Ammon's horn (tissue), 1 donor: Measurements from ENCODE around the gene AKAP1.

Experiments used
- DNase-seq: peaks from one replicate; pipeline ENCODE4 v3.0.0-alpha.2; 2016; ENCODE audit warnings: low spot score

The AKAP1 gene

DNA sequence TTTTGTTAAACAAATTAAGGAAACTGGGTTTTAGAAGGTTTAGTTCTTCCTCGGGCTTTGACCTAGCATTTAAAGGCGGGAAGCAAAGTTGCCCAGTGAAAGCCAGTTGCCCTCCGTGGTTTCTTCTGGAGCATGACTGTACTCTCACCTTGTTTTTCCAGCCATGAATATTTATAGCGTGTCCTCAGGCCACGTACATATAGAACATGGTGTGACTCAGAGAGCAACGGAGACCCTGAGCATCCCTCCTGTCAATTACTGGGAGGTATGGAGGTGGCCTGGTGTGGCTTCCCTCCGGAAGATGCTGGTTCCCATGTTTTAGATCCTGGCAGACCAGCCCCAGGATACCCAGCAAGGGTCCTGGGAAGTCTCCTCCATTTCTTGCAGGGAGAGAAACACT, 48.4 kb downstream of the AKAP1 start:
- DNase-seq, result no peak

DNA sequence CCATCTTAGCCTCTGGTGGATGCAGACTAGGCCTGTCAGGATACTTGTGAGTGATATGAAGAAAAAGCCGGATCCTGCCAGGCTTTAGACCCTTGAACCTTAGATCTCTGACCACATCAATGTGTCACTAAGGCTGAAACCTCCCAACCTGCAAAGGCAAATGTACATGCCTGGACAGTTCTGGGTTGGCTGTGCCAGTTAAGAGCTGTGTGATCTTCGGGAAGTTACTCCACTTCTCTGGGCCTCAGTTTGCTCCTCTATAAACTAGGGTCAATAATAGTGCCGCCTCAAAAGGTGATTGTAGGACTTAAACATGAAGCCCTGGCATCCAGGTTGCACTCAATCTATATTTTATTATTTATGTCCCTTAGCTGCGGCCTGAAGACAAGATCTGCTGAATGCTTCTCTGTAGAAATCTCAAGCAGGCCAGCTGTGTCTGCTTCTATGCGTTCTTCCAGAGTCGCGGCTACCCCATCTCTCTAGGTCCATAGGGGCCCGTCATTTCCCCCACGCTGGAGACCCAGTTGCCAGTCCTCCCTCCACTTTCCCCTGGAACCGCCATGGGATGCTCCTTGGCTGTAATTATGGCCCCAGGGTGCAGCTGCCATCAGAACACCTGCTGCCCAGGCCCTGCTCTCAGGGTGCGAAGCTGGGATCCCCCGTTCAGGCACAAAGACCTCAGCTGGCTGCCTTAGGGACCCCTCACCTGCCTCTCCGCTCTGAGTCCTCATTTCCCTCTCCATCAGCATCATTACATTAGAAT, 50.2 kb downstream of the AKAP1 start:
- DNase-seq, result no peak

DNA sequence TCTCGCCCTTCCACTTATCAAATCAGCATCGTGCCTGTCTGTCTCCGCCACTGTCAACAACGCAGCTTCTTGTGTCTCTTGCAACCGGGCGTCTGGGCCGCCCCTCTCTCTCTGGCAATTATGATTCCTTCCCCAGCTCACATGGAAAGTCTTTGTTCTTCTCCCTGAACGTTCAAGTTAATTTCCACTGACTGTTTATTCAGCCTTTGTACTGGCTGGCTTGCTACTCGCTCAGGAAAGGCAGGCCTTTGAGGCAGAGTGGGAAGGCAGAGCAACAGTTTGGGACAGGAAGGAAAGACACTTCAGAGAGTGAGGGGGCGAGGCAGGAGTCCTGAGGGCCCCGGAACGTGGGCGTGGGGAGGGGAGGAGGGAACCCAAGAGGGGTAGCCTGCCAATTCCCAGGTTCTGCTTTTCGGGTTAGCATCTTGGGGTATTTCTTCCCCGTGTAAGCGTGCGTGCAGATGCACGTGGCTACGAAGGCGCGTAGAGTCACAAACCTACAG, 50.8 kb downstream of the AKAP1 start:
- peak; percentile 41 for DNase-seq

DNA sequence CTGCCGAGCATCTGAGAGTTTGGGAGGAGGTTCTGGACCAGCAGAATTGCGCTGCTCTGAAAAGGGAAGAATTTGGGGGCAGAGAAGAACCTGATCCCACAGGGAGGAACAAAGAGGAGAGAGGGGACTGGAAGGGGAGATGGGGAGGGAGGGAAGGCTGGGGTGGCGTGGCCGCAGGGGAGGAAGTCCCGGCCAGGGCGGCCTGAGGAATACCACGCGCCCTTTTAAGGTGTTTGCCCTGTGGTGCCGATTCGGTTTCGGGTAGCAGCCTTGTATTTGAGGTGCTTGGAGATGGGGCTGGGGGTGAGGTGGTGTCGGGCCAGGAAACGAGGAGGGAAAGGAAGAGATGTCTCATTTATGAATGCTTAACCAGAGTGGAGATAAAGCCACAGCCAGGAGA, 51.3 kb downstream of the AKAP1 start:
- DNase-seq, result no peak

DNA sequence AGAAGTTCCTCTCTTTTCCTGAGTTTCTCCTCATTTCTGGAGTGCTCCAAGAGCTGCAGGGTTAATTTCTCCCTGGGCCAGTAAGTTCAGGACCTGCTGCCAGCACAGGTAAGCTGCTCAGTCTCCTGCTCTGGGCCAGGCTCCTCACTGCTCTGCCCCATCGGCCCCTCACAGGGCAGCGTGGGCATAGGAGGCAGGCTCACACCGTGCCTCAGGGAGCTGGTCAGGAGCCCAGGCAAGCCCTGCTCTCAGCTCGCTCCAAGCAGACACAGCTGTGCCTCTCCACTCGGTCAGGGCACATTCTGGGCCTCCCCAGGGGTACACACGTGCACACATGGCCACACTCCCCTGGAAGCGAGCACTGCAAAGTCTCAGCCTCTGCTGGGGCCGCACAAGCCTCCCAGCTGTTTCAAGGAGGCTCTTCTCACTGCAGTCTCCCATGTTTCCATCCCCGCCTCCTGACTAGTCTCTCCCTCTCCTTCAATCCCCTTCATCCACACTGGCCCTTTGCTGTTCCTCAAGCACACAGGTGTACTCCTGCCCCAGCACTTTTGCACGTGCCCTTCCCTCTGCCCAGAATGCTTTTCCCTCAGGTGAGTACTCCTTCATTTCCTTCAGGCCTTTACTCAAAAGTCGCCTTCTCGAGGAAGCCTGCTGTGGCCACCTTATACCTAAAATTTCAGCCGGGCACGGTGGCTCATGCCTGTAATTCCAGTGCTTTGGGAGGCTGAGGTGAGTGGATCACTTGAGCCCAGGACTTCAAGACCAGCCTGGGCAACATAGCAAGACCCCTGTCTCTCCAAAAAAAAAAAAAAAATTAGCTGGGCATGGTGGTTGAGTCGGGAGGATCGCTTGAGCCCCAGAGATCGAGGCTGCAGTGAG, 53.2 kb downstream of the AKAP1 start:
- no peak for DNase-seq

DNA sequence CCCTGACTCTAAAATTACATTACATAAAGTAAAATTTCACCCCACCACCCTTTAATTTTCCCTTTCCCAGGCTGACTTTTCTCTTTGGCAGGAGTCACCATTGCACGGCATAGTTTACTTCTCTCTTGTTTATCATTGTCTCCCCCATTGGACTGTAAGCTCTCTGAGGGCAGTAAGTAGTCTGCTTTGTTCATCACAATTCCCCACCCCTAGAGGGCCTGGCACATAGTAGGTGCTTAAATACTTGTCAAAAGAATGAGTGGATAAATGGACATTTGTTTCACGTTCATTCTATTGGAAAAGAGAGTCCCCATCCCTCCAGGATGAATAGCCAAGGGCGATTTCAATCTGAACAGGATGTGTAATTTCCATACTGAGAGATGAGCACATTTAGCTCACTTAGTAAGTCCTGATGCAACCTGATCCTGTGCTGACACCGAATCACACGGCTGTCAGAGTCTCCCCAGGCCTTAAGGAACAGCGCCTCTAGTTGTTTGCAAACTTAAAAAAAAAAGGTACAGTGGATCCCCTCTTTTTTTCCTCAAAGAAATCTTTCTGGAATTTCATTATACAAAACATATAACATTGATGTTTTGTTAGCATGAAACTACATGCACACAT, 54.0 kb downstream of the AKAP1 start:
- no peak for DNase-seq

DNA sequence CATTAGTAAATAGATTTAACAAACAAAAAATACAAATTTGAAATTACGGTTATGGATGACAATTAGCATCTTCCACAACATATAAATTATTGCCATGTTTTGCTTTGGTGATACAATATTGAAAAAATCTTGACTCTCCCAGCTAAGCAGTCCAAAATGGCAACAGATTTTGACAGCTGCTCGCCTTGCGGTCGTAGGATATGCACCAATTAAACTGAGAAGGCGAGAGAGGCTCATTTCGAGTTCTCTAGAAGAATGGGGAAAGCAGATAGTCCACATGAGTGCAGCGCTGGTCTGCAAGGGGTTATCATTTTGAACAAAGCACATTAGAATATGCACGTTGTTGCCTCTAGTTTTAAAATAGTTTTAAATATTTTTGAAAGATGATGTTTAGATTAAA, 55.3 kb downstream of the AKAP1 start:
- DNase-seq, result no peak

DNA sequence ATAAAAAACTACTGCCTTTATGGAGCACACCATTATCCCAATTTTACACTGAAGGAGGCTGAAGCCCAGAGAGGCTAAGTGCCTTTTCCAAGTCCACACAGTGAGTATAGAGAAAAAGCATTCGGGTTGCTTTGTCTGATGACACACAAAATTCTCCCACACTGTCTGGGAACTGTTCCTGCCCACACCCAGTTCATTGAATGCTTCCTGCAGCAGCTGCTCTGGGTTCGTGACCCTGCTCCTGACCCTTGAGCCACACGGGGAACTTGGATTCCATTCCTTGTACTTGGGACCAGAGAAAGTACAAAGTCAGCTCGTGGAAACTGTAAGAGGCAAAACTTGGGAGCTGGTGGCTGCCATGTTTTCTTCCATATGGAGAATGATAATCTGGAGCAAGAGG, 57.9 kb downstream of the AKAP1 start:
- no peak for DNase-seq

DNA sequence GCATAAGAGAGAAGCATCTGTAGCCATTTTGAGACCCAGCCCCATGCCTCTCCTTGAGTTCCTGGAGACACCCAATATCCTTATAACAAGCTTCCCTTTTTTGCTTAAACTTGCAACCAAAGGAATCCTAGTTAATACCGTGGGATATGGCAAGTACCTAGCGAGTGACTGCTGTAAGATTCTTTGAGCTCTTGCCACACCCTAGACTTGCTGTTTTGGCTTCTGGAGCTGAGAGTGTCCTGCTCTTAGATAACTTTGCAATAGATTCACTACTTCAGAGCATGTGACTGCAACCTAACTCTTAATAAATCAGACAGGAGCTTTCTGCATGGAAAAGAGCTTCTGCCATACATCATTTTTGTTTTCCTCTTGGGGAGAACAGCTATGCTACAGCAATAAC, 58.3 kb downstream of the AKAP1 start:
- no peak for DNase-seq

DNA sequence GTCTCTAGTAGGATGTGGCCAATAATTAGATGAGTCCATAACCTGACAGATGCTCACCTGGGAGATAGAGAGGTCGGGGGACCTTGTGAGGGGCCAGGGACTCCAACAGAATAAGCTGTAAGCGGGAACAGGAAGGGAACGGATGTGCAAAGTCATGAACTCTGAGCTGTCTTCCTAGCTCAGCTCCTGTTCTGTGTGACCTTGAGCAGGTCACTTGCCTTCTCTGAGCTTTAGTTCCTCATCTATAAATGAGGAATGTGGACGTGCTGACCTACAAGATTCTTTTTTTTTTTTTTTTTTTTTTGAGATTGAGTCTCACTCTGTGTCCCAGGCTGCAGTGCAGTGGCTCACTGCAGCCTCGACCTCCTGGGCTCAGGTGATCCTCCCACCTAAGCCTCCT, 58.9 kb downstream of the AKAP1 start:
- no peak for DNase-seq

DNA sequence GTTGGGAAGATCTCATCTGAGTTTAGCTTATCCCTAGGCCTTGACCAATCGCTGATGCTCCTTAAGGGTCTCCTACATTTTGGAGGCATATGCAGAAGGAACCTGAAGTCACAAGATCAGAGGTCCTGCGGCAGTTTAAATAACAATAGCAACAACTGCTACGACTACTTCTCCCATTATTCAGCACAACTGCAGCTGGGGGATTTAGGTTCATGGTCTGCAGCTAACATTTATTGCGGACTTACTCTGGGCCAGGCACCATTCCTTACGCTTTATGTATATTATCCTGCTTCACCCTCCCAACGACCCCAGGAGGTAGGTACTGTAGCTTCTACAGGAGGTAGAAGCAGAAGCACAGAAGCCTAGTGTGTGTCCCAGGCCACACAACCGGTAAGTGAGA, 59.5 kb downstream of the AKAP1 start:
- DNase-seq, result no peak

DNA sequence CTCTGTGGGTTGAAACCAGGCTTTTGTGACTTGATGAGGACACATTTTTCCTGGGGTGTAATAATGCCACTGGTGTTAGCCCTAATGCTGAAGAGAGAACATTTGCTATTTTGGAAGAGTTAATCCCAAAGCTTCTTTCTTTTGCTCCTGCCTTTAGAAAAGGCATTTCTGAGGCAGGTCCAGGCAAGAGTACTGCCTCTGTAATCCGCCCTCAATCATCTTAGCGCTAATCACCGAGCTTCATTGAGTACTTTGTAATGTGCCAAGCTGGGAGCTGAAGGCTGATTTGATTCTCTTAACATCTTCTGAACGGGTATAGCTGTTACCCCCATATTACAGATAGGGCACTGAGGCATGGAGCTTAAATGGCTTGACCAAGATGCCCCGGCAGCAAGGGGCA, 60.3 kb downstream of the AKAP1 start:
- no peak for DNase-seq

DNA sequence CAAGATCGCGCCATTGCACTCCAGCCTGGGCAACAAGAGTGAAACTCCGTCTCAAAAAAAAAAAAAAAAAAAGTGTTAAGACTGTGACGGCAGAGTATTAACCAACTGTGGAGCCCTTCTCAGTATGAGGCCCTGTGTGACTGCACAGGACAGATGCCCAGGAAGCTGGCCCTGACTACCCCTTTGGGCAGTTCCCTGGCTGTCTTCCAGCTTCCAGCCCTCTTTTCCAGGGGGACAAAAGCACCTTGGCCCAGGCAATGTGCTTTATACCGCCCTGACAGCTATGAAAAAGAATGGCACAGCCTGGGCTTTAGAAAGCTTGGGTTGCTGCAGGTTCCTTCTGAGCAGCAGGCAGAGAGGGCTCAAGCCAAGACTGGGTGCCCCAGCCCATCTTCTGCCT, 61.2 kb downstream of the AKAP1 start:
- no peak for DNase-seq

DNA sequence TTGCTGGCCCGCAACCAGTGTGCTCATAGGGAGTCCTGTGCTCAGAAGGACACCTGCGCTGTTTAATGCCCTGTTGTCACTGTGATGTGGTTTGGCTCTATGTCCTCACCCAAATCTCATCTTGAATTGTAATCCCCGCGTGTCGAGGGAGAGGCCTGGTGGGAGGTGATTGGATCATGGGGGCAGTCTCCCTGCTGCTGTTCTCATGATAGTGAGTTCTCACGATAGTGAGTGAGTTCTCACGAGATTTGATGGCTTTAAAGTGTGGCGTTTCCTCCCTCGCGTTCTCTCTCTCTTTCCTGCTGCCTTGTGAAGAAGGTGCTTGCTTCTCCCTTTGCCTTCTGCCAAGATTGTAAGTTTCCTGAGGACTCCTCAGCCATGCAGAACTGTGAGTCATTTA, 66.8 kb downstream of the AKAP1 start:
- DNase-seq, result no peak

DNA sequence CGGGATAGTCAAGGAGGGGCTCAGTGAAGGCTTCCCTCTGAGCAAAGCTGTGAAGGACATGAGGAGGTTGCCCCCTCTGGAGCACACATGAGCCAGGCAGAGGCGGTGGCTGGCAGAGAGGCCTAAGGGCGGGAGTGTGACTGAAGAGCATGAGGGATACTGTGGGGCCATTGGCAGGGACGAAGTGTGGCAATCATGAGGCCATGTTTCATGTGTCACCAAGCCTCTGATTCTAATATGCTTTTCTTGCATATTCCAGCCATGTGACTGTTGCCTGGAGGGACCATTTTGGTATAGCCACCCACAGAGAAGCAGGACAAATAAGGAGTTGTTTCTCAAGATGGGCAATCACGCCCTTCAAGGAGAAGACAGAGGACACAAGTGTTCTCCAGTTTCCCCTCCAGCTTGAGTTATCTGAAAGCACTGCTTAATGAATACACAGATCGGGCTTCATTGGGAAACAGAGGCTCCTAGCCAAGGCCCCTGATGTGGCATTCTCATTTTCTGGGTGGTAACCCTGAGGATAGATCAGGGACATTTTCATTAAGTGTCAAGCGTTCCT, 68.0 kb downstream of the AKAP1 start:
- DNase-seq, result no peak

DNA sequence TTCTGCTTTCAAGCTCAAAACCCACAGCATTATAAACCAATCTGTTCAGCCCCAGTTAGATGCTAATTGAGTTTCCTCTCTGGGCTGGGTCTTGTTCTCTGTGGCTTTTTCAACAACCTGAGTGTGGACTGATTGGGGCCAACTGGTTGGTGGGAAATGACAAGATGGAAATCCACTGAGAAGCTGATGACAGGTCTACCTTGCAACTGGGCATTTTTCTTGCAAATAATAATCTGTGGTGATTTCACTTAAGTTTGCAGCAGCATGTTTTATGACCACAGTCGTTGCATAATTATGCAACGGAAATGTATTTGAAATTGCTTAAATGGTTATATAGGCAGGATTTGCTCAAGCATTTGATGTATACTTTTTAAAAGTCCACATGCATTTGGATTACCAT, 69.9 kb downstream of the AKAP1 start:
- DNase-seq, result no peak

DNA sequence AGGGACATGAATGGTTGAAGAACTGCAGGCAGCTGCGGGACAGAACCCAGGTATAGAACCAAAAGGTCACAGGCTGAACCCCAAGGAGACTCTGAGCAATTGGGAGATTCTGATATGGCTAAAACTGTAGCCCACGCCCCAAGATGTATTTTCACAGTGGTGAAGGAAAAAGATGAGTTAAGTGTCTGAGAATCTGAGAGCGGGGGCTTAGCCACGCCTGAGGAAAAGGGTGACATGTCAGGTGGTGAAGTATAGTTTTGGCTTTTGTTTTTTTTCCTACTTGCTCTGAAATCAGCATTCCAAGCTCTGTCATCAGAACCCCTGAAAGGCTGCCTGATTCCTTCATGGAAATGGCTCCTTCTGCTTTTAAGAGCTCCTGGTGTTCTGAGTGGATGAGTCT, 73.3 kb downstream of the AKAP1 start:
- DNase-seq, result no peak

DNA sequence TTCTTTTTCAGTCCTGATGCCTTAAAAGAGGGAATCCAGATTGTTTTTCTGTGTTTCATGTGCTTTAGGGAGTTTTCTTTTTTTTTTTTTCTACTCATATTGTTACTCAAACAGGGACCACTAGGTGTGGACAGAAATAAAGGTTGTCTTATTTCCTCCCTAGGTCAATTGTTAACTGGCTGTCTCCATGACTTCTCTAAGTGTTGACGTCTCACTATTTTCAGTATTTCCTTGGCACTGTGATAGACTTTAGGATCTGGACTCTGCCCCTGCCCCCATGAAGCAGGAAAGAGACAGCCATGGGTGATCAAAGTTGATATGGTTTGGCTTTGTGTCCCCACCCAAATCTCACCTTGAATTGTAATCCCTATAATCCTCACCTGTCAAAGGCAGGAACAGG, 73.7 kb downstream of the AKAP1 start:
- no peak for DNase-seq

DNA sequence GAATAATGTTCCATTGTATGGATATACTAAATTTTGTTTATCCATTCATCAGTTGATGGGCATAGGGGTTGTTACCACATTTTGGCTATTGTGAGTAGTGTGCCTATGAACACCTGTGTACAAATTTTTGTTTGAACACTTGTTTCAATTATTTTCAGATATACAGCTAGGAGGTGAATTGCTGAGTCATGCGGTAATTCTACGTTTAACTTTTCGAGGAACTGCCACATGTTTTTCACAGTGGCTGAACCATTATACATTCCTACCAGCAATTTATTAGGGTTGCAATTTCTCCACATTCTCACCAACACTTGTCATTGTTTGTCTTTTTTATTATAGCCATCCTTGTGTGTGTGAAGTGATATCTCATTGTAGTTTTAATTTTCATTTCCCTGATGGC, 75.6 kb downstream of the AKAP1 start:
- no peak for DNase-seq

DNA sequence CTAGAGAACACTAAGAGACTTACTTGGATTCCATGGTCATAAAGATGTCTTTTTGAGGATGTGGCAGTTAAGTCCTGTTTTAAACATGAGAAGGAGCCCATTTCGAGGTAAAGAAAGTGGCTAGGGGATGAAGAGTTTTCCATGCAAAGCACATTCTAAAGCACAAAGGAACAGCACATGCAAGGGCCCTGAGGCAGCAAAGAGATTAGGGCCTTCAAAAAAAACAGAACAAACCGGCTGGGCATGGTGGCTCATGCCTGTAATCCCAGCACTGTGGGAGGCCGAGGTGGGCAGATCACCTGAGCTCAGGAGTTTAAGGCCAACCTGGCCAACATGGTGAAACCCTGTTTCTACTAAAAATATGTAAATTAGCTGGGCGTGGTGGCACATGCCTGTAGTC, 79.8 kb downstream of the AKAP1 start:
- no peak for DNase-seq

DNA sequence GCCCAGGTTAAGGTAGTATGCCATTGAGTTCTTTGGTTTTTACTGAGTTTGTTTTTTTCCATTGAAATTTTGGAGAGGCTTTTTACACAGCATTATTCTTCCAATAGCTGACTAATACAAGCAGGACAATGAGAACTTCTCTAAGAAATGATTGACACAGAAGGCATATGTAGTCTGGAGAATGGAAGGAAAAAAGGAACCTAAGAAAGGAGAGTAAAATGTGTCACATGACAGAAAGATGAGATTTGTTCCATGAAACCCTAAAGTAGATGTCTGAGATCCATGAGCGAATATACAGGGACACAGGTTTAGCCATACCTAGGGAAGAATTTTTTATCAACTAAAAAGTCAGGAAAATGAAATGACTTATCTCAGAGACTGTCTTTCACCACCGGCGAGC, 80.7 kb downstream of the AKAP1 start:
- DNase-seq, result no peak

DNA sequence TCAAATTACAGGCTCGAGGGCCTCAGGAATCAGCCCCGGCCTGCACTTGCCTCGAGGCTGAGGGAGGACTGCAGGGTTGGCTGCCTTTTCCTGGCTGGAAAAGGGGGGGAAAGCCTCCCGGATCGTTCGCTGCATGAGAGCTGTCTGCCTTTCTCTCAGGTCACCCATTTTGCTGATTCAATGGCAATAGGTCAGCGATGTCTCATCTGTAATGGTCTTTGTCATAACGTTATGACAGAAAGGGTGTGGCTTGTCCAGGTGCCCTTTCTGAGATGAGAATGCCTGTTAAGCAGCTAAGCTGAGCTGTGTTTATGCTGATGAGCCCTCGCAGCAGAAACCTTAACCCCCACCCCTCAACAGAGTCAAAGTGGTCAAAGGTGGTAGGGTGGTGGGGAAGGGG, 81.8 kb downstream of the AKAP1 start:
- DNase-seq, result no peak

DNA sequence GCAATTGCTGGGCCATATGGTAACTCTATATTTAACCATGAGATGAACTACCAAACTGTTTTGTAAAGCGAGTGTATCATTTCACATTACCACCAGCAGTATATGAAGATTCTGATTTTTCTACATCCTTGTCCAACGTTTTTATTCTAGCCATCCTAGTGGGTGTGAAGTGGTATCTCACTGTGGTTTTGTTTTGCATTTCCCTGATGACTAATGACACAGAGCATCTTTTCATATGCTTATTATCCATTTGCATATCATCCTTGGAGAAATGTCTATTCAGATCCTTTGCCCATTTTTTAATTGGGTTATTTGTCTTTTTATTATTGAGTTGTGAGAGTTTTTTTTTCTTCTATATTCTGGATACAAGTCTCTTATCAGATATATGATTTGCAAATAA, 83.6 kb downstream of the AKAP1 start:
- no peak for DNase-seq
